ENCODE data around the gene GPR160.

- no peak for TF ChIP-seq CTCF (IDR thresholded peaks at IDR 0.05; ENCODE audit: insufficient read depth, low read depth, low read length)
- TF ChIP-seq EZH2 (IDR thresholded peaks at IDR 0.05; ENCODE audit: insufficient read depth, low read length): no peak
Observed at GRCh38 chr3:170058127-170058526, 20.3 kb downstream of the GPR160 start.

All from astrocyte (in vitro differentiated cells and primary cell).